Caki2 (cell line): ENCODE measurements around the gene CCDC167. TPM values are rescaled to one million over a fixed set of nuclear protein-coding genes. Genes with fewer than 3 reads are reported as not detected.

ENCODE experiments used
- DNase-seq: peaks from one replicate; pipeline ENCODE4 v3.0.0-alpha.2; 2015; ENCODE audit warnings: low read depth
- in situ Hi-C: cut with HindIII; loops from 2 replicates; pipeline ENCODE4 v1.10.0; 2016; ENCODE audit warnings: low sequenced_read_pairs, low pct_unique_long_range_greater_than_20kb, mixed read lengths
- total RNA-seq: library from RNA; depleted of rRNA; stranded (reverse); fragments of >200 nt; shearing (Covaris generic); gene quantifications from 2 replicates; pipeline ENCODE4 v1.2.3, GENCODE V29; 2014; ENCODE audit warnings: low replicate concordance

Gene CCDC167
- total RNA-seq, 1 experiment from 2014 or later = 145 TPM

- in situ Hi-C loops = no loop called here
- DNase-seq = no peak
Observed at GRCh38 chr6:37532122-37532521, 32.4 kb upstream of the CCDC167 start.

DNA sequence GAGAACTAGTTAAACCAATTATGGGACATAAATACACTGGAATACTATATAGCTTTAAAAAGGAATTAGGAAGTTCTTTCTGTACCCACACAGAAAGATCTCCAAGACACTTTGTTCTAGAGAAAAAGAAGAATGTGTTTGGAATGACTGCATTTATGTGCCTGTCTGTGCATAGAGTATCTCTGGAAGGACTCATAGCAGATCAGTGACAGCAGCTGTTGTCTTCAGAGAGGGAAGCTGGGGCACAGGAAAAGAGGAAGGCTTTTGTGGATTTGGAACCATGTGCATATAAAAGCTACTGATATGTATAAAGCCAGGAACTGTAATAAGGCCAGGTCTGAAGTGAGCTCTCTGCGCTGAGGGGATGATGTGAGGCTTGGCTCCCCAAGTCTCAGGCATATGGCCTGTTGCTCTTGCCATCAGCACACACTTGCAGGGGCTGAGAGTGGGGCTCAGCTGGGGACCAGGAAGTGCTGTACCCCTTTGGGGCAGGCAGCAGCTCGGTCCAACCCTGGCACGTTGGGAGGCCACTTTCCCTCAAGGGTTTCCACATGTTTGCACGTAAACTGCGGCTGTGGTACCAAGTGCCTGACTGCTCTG is 31.8 kb upstream of the CCDC167 start:
- in situ Hi-C loops = no loop called here
- DNase-seq = no peak

DNA sequence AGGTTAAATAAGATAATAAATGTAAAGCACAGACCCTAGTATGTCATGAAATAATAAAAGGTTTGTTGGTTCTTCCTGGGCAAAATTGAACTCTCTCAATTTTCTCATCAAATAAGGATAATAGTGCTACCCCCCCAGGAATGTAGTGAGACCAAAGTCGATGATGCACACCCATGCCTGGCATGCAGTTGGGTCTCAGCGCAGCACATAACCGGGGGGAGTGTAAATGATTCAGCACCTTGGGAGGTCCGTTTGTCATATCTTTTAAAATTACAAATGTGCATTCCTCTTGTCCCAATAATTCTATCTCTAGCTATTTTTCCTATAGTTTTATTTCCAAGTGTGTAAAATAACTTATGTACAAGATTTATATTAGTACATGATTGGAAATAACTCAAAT is 31.3 kb upstream of the CCDC167 start:
- in situ Hi-C loops = no loop called here
- no peak for DNase-seq

GRCh38 chr6:37530297-37530696 is 30.6 kb upstream of the CCDC167 start:
- in situ Hi-C loops = no loop called here
- DNase-seq = no peak

DNA sequence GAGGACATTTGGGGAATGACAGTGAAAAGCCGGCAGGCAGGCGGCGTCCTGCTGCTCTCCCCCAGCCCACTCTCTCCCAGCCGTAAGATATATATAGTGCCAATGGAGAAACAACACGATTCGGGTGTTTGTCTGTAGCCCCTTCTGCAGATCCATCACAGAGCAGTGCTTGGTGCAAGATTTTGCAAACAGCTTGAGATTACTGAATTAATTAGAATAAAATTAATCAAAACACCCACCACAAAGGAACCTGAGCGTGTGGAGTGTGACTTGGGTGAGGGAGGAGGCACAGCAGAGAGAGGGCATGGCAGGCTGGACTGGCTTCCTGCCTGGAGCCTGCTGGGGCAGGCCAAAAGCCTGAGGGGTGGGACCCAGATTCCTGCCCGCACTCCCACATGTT is 28.8 kb upstream of the CCDC167 start:
- DNase-seq = no peak
- in situ Hi-C loops = no loop called here

DNA sequence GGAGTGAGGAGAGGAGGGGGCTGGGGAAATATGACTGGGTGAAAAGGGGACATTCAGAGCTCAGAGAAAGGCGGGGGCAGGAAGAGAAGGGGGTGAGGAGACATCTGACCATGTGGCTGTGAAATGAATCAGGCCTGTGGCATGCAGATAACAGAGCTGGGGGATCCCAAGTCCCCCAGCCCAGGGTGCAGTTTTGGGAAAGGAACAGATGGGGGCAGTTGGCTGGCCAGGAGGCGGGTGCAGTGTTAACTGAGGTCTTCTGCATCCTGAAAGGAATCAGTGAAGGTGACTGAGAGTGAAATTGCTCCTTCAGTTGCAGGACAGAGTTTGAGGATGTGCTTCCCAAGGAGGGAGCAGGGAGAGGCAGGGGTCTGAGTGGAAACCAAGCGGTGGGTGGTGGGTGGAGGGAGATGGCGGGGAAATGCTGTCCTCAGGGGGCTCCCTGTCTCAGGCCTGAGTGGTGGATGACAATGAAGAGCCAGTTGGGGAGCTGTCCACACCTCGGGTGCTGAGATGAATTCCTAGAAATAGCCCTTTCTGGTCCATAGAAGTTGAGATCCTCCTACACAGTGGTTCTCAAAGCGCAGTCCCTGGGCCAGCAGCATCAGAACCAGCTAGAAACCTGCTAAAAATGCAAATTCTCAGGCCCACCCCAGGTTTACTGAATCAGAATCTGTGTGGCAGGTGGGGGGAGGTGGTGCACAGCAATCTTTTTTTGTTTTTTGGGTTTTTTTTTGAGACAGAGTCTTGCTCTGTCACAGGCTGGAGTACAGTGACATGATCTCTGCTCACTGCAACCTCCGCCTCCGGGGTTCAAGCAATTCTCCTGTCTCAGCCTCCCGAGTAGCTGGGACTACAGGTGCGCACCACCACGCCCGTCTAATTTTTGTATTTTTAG is 26.0 kb upstream of the CCDC167 start:
- no peak for DNase-seq
- in situ Hi-C loops = no loop called here

DNA sequence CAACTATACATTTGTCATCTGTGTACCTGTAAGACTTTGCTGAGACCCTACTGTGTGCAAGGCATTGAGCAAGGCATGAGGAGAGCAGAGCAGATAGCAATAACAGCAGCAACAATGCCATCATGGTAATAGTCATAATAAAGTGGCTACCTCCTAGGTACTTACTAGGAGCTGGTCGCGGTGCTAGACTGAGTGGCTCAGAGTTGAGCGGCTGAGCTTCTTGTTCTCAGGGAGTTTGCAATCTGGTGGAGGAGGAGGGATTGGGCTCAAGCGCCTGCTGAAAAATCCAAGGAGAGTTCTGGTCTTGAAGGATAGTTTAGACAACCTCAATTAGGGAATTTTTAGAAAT is 25.3 kb upstream of the CCDC167 start:
- in situ Hi-C loops = no loop called here
- DNase-seq = no peak

DNA sequence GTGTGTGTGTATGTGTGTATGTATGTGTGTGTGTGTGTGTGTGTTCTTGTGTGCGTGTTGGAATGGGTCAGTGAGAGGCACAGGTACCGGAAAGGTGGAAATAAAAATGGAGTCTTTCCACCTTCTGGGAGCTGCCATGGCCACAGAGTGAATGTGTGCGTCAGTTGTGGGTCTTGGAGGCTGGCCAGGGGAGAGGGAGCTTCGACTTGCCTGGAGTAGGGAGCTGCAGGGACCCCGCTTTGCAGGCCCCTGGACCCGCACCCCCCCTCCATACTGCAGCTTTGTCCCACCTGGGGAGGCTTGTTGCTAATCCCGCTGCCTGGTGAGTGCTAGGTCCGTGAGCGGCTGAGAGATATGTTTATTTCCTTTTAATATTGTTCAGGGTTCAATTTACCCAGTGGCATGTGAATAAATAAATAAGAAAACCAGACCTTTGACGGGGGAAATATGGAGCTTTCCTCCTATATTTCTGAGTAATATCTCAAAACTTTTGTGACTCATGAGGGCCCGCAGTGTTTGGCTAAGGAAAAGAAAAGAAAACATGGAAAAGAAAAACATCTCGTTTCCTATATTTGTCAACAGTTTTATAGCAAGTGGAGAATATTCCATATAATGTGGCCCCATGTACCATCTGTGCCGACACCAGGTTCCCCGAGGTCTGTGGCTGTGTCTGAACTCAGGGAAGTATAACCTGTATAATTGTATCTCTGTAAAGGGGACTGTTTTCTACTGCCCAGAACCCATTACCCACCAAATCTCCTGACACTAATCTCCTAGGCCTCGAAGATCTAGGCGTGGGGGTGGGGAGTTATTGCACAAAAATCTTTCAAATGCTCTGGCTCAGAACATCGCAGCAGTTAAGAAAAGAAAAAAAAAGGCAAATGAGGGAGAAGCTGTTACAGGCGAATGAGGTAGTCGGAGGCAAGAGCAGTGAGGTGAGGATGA is 24.6 kb upstream of the CCDC167 start:
- DNase-seq = no peak
- in situ Hi-C loops = no loop called here

DNA sequence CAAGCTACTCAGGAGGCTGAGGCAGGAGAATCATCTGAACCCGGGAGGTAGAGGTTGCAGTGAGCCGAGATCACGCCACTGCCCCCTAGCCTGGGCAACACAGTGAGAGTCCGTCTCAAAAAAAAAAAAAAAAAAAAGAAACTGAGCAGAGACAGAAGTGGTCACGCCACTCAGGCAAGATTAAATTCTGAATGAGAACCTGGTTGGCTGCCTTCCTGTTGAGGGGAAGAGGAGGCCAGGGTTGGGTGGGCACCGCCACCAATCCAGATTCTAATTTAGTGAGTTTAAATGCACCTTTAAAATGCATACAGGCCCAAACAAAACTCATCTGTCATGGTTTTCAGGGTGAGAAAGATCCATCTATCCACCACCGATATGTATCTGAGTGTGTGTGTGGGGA is 23.7 kb upstream of the CCDC167 start:
- in situ Hi-C loops = no loop called here
- no peak for DNase-seq

- DNase-seq = no peak
- in situ Hi-C loops = no loop called here
Observed at GRCh38 chr6:37522836-37523235, 23.1 kb upstream of the CCDC167 start.

GRCh38 chr6:37521674-37522073 is 22.0 kb upstream of the CCDC167 start:
- DNase-seq = no peak
- in situ Hi-C loops = no loop called here

GRCh38 chr6:37520926-37521325 is 21.2 kb upstream of the CCDC167 start:
- DNase-seq = no peak
- in situ Hi-C loops = no loop called here

GRCh38 chr6:37519461-37519860 is 19.8 kb upstream of the CCDC167 start:
- DNase-seq = no peak
- in situ Hi-C loops = no loop called here

DNA sequence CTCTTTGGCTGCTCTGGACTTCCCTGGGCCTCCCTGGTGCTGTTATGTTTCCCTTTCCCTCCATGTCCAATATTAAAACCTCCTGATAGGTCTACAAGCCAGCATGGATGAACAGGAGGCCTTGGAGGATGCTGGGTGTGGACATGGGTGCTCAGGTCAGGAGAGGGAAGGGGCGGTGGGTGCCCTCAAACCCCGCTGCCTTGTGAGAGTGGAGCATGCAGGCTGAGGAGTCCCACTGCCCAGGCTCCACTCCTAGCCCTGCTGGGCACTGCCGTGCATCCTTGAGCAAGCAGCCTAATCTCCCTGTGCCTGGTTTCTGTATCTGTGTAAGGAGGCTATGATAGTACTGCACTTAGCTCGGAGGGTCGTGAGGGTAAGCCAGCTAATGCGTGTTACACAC is 18.4 kb upstream of the CCDC167 start:
- in situ Hi-C loops = no loop called here

DNA sequence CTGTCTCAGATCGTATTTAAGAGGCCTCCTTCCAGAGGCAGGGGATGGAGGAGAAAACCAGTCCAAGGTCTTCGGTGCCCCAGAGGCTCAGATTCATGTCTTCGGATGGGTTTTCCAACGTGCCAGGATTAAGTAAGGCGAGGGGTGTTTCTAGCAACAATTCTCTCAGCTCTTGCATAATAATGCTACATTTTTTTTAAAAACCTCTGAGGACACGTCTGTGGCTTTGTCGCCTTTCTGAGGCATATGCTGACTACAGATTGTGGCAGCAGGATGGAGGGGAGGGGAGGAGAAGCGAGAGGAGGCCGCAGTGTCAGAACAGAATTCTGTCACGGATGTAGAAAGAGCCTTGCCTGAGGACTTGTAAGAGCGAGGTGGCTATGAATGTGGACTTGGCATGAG is 17.7 kb upstream of the CCDC167 start:
- in situ Hi-C loops = no loop called here
- no peak for DNase-seq

More for the DNA sequence above, 18.4 kb upstream of the CCDC167 start:
- DNase-seq = no peak

- no peak for DNase-seq
- in situ Hi-C loops = no loop called here
Observed at GRCh38 chr6:37516920-37517405, 17.3 kb upstream of the CCDC167 start.

DNA sequence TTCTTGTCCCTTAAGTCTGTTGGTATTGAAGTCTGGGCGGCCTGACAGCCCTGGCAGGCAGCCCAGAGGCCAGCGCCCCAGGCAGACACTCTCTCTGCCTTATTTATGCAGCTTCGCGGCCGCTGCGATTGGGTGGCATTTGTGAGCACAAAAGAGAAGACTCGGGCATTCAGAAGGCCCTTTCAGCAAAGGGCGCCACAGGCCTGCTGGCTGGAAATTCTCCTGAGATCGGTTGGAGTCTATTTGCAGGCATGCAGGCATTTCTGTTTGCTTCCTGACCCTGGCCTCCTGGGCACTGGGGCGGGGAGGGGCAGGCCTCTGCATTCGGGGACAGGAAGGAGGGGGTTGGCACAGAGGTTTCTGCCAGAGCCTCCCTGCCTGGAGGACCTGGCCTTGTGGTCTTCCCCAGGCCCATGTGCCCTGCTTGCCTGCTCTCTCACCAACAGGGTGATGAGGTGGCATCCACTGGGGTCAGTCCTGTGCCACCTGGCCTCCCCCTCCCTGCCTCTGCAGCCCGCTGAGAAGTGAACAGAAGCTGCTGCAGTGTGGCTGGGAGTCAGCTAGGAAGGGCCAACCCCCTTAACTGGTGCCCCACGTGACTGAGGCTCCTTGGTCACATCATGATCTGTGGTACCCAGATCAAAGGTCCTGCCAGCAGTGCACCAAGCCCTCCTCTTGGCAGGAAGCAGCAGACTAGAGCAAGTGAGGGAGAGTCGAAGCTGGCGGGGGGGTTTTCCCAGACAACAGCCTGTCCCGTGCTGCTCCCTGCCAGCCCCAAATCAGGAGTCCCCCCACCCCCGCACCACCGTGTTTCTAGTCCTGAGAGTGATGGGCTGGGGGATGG is 16.6 kb upstream of the CCDC167 start:
- DNase-seq = peak; percentile 71
- in situ Hi-C loops = no loop called here

DNA sequence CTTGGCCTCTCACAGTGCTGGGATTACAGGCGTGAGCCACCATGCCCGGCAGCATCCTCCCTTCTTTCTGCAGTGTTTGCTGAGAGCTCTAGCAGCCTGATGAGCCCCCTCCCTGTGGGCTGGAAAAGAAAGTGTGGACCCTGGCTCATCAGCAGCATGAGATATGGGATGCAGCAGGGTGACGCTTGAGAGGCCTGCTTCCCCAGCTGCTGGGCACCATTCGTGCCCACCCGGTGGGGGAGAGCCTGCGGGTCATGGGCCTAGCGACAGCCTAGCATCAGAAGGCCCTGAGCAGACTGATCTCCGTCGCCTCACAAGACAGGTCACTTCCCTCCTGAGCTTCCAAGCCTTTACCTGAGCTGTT is 16.0 kb upstream of the CCDC167 start:
- in situ Hi-C loops = no loop called here
- DNase-seq = no peak
